GM19395 (cell line): ENCODE data around the gene TAF1B.

ENCODE experiments used
- ATAC-seq: cut with Tn5 transposase; IDR thresholded peaks from one replicate; pipeline ENCODE4 v1.9.1; 2021; ENCODE audit warnings: mild to moderate bottlenecking, moderate library complexity; ENCODE audit not compliant: unreplicated experiment

Gene TAF1B

GRCh38 chr2:9937258-9937657 is 94.0 kb downstream of the TAF1B start:
- no peak for ATAC-seq

- no peak for ATAC-seq
Measured at GRCh38 chr2:9937968-9938367, 94.7 kb downstream of the TAF1B start.

DNA sequence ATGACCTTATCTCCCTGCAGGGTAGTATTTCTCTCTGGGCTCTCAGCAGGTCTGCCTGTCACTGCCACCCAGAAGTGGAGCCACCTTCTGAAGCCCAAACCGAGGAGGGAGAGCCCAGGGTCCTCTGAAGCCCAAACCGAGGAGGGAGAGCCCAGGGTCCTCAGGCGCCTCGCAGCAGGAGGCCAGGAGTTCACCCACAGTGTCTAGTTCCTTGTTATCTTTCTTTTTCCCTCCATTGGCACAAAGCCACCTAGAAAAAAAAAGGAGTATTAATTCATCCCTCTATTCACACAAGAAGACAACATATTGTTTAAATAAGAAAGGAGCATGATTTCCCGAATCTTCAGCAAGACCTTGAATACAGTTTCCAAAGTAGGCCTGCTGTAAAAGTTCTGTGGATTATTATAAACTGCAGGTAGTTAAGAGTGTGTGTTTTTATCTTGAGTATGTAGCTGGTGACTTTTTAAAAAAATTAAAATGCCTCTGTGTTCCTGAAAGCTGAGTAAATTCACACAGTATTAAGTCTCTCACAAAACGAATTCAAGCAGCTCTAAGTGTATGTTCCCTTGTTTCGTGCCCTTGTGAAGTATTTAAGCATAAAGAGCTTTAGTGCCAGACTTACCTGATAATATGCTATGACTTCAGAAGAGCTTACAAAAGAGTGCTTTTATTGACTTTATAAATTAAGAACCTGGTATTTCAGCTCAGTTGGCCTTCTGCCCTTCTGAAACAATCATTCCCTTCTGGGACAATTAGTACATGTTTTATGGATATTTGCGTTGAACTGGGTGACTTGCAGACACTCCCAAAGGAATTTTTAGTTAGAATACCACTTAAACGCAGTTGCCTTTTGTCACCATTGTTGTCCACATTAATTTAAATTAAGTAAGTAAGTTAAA is 96.6 kb downstream of the TAF1B start:
- ATAC-seq = no peak

DNA sequence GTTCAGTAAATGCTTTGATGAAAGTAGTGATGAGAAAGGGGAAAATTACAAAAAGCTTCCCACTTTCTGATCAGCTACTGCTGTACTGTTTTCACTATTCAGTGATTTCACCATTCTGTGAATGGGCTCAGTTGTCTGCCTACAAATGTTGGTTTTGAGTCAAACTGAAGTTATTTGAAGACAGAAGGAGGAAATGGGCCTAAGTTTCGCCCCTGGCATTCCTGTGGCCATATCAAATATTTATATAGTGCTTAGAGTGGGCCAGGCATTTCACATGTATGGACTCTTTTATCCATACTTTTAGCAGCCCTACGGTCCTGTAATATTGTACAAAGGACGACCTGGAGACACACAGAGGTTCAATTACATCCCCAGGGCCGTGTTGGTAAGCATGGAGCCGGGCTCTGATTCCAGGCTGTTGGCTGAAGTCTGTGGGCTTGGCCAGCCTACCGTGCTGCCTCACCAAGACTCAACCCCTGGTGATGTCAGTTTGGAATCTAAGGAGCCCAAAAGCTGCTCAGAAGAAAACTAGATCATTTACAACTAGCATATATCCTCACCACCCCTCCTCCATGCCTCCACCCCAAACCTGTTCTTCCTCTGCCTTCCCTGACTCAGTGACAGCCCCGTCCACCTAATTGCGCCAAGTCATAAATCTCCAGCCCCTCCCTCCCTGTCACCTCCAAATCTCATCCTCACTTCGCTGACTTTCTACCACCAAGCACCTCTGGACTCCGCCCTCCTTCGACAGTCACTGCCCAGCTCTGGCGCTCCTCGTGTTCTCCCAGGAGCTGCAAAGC is 98.1 kb downstream of the TAF1B start:
- ATAC-seq = no peak

DNA sequence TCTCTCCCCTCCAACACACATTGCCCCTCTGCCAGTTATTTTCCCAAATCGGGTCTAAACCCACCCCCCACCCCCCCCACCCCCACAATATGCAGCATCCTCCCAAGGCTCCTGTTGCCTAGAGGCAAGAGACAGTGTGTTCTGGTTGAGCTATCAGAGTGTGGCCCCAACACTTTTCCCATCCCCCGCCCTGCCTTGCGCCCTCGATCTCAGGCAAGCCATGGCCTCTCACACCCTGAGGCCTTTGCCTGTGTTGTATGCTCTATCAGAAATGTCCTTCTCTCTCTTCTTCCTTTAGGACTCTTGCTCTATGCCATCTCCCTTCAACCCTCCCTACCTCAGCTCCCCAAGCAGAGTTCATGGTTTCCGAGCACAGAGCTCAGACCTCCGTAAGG is 98.7 kb downstream of the TAF1B start:
- no peak for ATAC-seq

GRCh38 chr2:9944330-9944758 is 101.1 kb downstream of the TAF1B start:
- no peak for ATAC-seq

GRCh38 chr2:9945596-9945995 is 102.3 kb downstream of the TAF1B start:
- no peak for ATAC-seq

- ATAC-seq = no peak
Measured at GRCh38 chr2:9946076-9946475, 102.8 kb downstream of the TAF1B start.

- ATAC-seq = no peak
Measured at GRCh38 chr2:9946818-9947217, 103.5 kb downstream of the TAF1B start.

GRCh38 chr2:9948721-9949120 is 105.4 kb downstream of the TAF1B start:
- ATAC-seq = no peak

- no peak for ATAC-seq
Measured at GRCh38 chr2:9949239-9949991, 106.1 kb downstream of the TAF1B start.

GRCh38 chr2:9949992-9950520 is 106.8 kb downstream of the TAF1B start:
- no peak for ATAC-seq

GRCh38 chr2:9950521-9951271 is 107.4 kb downstream of the TAF1B start:
- ATAC-seq = peak; percentile 47

DNA sequence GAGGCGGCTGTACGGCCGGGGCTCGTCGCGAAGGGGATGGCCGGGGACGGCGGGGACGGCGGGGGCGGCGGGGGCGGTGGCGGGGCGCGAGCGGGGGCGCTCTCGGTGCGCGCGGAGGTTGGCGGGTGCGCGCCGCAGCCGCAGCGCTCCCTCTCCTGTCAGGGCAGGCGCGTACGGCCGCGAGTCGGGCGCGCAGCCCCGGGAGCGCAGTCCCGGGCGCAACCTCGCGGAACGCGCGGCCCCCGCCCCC is 107.9 kb downstream of the TAF1B start:
- no peak for ATAC-seq

DNA sequence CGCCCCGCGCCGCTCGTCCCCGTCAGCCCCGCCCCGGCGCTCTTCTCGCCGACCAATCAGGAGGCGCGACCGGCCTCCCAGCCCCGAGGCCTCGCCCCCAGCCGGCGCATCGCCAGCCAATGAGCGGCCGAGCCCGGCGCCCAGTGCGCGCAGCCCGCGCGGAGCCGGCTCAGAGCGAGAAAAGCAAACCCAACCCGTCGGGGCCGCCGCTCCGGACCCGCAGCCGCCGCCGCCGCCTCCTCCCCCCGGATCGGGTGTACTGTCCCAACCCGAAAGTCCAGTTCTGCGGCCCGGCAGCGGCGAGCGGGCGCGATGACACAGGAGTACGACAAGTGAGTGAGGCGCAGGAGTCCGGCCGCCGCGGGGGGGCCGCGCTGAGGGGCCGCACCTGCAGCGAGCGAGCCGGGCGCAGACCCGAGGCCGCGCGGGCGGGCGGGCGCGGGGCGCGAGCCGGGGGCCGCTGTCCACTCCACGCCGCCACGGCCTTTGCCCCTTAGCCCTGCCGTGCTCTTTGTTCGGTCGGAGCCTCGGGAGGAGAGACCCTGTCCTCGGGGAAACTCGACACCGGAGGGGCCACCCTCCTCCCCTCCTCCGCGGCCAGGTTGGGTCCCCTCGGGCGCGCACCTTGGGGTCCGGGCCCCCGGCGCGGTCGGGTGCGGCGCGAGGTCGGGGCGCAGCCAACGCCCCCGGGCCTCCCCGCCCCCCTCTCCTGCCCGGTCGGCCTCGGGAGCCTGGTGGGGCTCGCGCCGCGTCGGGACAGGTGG is 108.4 kb downstream of the TAF1B start, which contains the start of gene GRHL1:
Gene GRHL1, plus strand, starts transcription at position 172 of the 764 bp plus-strand sequence. Its CDS starts 141 bp downstream, at position 313.
- ATAC-seq = peak; percentile 95

- no peak for ATAC-seq
Measured at GRCh38 chr2:9952286-9952737, 109.0 kb downstream of the TAF1B start.

GRCh38 chr2:9952856-9953503 is 109.7 kb downstream of the TAF1B start:
- no peak for ATAC-seq

- ATAC-seq = no peak
Measured at GRCh38 chr2:9954136-9954535, 110.9 kb downstream of the TAF1B start.

DNA sequence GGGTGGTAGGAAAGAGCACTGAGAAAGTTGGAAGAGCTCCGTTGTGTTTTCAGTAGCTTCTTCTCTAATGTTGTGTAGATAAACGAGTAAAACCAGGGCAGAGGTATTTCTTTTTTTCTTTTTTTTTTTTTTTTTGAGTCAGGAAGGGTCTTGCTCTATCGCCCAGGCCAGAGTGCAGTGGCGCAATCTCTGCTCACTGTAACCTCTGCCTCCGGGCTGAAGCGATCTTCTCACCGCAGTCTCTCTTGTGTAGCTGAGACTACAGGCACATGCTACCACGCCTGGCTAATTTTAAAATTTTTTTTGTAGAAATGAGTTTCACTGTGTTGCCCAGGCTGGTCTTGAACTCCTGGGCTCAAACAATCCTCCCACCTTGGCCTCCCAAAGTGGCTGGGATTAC is 114.8 kb downstream of the TAF1B start:
- no peak for ATAC-seq
